Activated CD8-positive, alpha-beta memory T cell treated with anti-CD3 and anti-CD28 coated beads, Interleukin-2, amount 50 U/mL, for 48 hours (primary cell): ENCODE measurements around the gene SRSF1.
"Not testable (repeated sequence)": the region's sequence is repeated elsewhere in the genome, so short reads cannot be mapped to it uniquely, and the experiment has no call there.

Source experiments
- DNase-seq: peaks from one replicate; pipeline ENCODE4 v3.0.0-alpha.2; 2020

SRSF1 gene

GRCh38 chr17:57963149-57963511, 43.9 kb downstream of the SRSF1 start:
- DNase-seq, result no peak

GRCh38 chr17:57962279-57963148, 44.5 kb downstream of the SRSF1 start:
- peak; percentile 34 for DNase-seq

GRCh38 chr17:57959929-57960328, 47.1 kb downstream of the SRSF1 start:
- no peak for DNase-seq

GRCh38 chr17:57958391-57958790, 48.7 kb downstream of the SRSF1 start:
- DNase-seq, result not testable (repeated sequence)

GRCh38 chr17:57957886-57958285, 49.2 kb downstream of the SRSF1 start:
- DNase-seq, result no peak

GRCh38 chr17:57957120-57957850, 49.8 kb downstream of the SRSF1 start:
- no peak for DNase-seq

GRCh38 chr17:57956291-57957119, 50.5 kb downstream of the SRSF1 start:
- peak; percentile 59 for DNase-seq

GRCh38 chr17:57955183-57955931, 51.7 kb downstream of the SRSF1 start, which contains the start of gene CUEDC1:
Gene CUEDC1, minus strand, starts transcription at chr17:57955412. Its CDS starts 69,848 bp downstream, at chr17:57885564.
- DNase-seq, result peak; percentile 83

GRCh38 chr17:57954397-57955182, 52.5 kb downstream of the SRSF1 start:
- no peak for DNase-seq

GRCh38 chr17:57953705-57954396, 53.2 kb downstream of the SRSF1 start:
- no peak for DNase-seq
